Measurements from ENCODE around the gene TPRG1.

The TPRG1 gene, protein sequence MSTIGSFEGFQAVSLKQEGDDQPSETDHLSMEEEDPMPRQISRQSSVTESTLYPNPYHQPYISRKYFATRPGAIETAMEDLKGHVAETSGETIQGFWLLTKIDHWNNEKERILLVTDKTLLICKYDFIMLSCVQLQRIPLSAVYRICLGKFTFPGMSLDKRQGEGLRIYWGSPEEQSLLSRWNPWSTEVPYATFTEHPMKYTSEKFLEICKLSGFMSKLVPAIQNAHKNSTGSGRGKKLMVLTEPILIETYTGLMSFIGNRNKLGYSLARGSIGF

DNA sequence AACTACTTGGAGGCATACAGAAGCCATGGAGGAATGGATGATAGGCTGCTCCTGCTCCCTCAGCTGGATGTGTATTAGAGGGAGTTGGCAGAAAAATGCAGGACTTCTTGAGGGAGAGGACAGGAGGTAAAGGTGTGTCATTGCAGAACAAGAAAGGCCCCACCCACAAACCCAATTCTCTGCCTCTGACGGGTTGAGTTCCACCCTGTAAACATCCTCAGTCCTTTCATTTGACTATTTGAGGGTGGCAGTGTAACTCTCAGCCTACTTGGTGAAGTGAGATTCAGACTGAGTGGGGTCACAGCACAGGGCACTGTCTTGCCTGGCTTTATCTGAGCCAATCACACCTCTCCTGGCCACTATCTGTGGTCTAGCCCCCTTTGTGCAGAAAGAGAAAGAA lies at the start of gene TPRG1:
Gene TPRG1 (plus strand): TSS at position 265 of the 400 bp plus-strand sequence. CDS start 35,414 bp downstream, outside the sequence.
- no peak for DNase-seq (ENCODE audit: low spot score)

DNA sequence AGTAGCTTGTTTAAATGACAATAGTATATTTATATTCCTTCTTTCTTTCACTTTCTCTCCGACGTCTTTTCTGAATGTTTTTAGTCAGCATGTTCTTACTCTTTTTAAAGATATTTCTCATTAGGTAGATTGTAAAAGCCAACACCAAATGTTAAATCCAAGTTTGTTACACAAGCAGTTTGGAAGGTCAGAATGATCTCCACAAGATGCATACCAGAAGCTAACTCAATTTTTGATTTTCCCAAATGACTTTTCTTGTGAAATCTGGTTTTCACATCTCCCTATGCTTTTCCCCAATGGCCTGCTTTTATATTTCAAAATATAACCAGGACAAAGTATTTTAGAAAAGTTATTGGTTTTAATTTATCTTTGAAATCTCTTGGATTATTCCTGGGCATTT lies 49.7 kb upstream of the TPRG1 start:
- no peak for DNase-seq (ENCODE audit: low spot score)

DNA sequence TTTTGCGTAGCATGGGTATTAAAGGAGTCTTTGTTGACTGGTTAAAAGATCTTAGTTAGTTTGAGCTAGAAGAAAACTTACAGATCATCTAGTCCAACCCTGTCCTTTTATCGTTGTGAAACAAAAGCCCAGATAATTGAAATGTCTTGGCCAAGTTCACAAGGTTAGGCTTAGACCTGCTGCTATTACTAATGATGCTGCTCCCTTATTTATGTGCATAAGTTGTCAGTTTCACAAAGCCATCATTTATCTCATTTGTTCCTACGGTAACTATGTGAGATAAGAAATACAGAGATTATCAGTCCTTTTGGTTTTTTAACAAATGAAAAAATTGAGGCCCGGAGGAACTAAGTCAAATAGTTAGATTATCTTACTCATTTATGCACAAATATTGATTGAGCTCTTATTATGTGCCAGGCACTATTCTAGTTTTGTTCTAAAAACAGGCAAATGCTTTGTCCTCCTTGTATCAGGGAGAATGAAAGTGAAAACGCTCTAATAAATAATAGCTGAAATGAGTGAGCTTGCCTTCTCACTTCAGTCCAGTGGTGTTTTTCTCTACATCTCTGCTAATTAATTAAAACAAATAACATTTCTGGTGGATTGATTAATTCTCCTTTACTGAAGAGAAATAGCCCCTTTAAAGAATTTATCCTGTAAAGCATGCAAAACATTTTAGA lies 49.1 kb upstream of the TPRG1 start:
- DNase-seq (ENCODE audit: low spot score) = no peak

DNA sequence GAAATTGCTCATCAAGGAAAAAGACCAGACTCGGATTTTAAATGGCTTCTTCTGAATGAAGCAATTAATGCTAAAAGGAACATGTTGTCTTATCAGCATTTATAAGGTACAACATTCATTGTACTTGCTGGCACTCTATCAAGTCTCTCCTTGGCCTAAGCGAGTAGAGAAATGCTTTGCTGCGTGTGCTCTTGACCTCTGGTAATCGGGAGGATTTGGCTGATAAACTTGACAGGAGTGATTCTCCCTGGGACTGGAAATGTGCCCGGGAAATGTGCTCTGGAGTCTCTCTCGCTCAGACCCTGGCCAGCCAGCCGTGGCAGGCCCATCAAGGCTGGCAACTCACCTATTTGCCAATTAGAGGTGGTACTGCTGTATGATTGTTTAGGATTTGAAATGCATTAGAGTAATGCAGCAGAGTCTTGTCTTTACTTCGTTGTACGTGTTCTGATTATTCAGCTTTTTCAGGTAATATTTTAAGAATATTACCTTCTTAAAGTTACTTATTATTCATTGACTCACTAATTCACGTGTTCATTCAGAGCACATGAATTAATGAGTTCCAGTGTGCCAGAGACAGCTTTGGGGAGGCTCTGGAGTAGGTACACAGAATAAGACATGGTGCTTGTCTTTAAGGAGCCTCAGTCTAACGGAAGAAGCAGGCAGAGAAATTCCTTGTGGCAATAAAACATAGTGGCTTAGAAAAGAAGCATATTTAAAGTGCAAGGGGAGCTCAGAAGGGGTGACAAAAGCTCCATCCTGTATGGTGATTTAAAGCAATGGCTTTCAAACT lies 48.0 kb upstream of the TPRG1 start:
- no peak for DNase-seq (ENCODE audit: low spot score)

DNA sequence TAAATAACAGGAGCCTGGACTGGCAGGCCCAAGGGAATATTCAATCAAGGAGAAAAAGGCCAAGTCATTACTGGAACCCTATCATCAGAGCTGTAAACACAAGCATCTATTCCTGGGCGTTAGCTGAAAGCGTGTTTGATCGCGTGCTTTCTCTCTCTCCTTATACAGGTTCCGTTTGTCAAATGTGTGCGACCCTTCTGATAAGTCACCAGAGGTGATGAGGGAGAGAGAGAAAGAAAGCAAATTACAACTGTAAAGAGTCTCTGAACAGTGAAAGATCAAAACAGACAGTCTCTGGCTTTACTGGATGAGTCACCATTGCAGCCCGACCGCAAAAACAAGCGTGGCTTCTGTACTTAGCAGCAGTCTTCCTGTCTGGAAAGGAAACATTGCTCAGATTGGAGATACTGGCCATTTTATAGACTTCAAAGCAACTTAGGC lies 39.5 kb upstream of the TPRG1 start:
- DNase-seq (ENCODE audit: low spot score) = peak; percentile 34

DNA sequence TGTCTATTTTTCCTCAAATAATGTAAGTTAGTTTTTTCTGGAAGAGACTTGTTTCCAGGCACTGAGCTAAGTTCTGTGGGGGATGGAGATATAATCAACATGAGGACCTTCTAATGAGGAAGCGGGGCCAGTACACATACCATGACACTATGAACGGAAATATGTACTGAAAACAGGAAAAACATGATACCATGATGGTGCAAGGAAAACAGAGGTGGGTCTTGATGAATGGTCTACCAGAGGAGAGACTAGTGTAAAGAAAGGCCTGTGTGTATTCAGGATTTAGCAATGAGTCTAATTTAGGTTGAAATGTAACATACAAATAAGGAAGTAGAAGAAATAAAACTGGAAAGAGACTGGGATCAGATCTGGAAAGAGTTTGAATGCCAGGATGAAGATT lies 38.9 kb upstream of the TPRG1 start:
- DNase-seq (ENCODE audit: low spot score) = no peak

DNA sequence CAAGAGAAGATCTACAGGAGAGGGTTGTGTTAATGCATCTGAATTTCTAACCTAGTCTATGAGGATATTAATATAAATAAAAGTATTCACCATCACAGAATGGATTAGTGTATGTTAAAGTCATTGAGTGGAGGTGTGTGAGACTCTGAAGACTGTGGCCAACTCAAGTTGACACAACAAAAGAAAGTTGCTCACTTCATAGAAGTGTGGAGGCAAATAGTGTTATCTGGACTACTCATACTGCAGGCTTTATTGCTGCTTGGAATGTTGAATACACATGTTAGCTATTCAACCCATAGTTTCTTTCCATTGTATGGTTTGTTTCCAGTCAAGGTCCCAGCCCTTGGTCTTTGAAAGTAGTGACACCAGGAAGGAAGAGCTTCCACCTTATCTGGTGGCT lies 38.0 kb upstream of the TPRG1 start:
- no peak for DNase-seq (ENCODE audit: low spot score)

DNA sequence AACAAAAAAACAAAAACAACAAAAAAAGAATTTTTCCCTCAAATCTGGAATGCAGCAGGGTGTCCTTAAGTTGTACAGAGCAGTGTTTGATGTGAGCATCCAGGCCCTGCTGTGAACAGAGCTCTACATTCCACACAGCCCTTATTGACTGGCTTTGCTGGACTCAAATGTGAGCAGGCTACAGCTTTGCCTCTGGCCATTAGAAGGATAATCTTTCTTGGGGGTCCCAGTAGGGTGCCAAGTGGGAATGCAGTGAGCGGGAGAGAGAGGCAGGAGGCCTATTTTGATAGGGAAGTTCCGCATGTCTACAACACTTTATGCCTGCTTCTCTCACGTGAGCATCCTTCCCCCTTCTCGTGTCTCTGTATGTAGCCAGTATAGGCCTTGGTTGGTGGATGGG lies 34.4 kb upstream of the TPRG1 start:
- DNase-seq (ENCODE audit: low spot score) = no peak

DNA sequence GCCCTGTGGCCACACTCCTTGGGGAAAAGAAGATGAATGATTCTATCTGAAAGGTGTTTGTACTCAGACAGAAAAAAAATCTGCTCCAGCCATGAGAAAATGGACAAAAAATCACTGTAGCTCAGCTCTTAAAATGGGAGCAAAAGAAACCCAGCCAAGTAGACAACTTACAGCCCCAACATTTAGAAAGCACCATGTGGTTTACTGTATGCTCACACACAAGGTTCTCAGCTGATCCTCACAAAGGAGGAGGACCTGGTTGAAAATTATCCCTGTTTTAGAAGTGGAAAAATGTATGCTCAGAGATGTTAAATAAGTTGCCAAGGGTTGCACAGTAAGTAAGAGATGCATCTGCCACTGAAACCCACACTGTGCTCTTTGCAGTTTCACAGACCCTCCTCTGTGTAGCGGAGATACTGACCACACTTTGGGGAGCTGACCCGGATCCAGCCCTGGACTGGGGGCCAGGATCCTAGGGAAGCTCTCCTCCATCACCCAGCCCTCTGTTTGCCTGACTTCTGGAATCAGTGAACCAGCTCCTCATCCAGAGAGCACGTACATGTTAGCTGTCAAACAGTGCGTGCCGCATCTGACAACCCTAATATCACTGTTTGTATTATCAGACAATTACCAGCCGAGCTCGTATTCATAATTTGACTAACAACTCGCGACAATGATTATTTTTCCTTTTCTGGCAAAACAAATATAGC lies 32.7 kb upstream of the TPRG1 start:
- no peak for DNase-seq (ENCODE audit: low spot score)

DNA sequence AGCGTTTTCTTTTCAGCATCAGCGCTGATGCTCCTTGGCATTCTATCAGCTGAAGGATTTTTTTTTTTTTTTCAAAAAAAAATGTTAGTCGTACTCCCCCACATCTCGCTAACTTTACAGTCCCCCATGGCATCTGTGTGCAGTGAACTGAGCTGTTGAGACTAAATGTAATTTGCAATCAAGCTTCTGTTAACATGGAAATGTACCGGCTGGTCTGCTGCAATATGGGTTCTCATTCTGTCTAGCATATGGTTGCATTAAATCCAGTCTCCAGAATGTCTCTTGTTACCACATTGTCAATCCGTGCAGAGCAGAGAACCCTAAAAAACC lies 32.2 kb upstream of the TPRG1 start:
- no peak for DNase-seq (ENCODE audit: low spot score)

DNA sequence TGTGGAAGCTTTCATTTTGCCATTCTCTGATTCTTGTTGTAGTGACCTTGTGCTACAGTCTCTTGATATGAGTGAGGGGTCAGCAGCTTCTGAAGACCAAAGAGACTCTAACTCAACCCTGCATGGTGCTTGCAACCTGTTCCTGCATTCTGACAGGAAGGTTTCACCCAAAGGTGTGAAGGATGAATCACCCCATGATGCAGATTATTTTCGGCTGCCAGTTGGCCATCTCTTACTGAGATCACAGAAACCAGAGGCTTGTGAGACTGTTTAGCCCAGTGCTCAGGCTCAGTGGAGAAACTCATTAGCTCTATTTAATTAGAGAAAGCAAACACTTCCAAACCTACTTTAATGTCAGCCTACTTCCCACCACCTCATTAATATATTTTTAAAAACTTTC lies 29.2 kb upstream of the TPRG1 start:
- no peak for DNase-seq (ENCODE audit: low spot score)

DNA sequence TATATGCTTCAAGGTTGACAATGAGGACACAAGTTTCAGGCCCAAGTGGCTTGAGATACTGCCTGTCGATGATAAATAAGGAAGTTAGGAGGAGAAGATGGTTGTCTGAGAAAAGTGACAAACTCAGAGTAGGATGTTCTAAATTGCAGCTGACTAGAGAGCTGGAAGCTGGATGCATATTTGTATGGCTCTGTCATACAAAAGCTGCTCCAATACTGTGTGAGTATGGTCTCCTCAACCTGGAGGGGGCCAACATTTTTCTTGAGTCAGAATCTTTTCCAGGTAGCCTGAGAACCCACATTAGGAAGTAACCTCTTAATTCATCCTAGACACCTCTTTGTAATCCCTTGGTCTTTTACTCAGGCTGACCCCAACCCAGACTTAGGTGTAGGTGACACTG lies 28.4 kb upstream of the TPRG1 start:
- no peak for DNase-seq (ENCODE audit: low spot score)

DNA sequence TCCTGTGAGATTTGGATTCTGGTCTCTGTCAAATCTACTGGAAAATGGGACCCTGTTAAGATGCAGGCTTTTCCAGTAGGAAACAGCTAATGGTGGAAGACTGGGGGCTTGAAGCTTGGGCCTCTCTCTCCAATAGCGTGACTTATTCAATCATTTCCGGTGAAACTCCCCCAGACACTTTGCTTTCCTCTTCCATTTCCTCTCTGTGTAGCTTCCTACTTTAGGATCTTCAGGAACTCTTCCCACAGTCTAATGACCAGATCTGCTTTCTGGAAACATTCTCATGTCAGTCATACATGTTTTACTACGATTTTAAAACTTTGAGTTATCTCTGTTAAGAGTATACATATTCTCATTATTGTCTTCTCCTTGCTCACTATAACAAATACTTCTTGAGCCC lies 28.0 kb upstream of the TPRG1 start:
- DNase-seq (ENCODE audit: low spot score) = no peak

DNA sequence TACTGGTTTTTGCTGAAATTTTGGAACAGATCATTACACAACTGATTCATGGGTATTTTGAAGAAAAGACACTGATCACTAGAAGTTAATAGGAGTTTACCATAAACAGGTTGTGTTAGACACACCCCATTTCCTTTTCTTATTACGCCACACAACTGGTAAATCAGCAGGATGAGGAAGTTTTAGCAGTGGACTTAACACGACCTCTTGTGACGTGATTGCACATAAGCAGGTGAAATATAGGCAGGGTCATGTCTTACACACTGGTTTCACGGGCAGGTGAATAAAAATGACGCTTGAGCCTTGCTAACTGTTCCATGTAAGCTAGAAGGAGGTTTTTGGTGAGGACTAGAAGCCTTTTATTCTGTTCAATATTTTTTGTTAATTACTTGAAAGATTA lies 27.1 kb upstream of the TPRG1 start:
- DNase-seq (ENCODE audit: low spot score) = no peak

DNA sequence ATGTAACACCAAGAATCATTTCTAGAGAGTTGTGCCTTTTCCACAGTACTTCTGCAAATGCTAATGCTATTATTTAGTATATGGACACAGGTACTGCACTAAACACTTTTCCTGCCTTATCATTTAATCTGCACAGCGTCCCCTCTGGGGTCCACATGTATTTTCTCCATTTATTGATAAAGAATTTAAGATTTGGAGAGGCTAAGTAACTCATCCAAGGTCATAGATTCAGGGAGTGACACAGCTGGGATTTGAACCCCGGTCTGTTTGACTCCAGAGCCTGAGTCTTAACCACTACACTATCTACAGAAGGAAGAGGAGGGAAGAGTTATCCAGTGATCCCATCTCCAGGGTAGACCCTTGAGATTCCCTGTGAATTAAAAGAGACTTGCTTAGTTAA lies 24.9 kb upstream of the TPRG1 start:
- DNase-seq (ENCODE audit: low spot score) = no peak

DNA sequence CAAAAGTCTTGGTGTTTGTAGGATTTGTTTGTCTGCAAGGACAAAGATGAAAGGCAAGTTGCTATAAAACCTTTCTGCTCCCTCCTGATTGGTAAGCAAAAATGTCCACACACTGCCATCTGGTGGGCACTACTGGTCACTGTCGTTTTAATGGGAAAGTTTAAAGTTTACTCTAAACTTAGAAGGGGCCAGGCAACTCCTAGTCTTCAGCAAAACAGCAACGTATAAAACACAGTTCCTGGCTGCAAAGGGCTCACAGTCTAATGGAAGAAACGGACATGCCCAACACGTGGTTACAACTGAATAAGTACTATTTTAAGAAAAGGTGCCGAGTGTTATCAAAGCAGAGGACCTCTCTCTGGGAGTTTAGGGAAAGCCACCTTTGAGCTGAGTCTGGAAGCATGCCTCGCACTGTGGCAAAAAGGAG lies 23.7 kb upstream of the TPRG1 start:
- peak; percentile 35 for DNase-seq (ENCODE audit: low spot score)

DNA sequence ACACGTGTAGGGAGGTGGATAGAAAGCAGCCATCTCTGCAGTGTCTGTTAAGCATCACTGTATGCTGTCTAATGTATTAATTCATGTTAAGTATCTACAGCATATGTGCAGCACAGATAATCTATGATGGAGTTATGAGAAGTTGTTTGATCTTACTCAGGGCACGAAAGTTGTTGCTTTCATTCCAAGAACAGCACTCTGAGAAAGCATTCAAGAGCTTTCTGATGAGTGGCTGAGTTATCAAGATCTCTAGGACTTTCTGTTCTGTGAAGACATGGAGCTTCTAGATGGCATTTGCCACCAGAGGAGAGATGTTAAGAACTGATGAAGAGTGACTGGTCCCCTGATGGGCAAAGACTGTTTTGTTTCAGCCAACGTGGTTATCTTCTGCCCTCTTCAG lies 22.6 kb upstream of the TPRG1 start:
- DNase-seq (ENCODE audit: low spot score) = no peak

DNA sequence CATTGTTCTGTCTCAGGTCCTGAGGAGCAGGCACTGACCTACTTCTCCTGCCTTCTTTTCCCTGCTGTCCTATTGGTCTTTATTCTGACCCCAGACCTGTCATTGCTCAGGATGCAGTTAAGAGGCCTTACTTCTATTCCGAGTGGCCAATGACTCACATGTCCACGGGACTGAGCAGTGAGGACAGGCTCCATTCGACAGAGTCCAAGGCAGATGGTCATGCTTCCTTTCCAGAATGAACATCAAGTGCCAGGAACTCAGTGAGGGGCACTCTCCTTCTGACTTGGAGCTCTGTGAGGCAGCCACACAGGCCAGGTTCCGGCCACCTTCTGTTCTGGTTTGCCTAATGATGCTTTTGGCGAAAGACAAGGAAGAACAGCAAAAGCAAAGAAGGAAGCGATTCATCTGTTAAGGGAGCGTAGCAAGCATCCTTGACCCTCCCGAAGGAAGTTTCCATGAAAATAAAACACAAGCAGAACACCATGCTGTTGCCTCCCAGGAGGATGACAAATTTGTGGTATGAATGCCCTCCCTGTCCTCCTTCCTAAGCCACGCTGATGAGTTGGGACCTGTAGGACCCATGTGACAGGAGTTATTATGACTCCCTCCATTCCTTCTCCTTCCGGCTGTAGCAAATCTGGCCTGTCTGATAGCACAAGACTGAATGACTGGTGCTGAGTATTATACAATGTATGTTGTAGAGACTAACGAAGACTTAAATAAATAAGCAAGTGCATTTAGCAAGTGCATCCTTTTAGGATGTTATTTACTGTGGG lies 14.4 kb upstream of the TPRG1 start:
- DNase-seq (ENCODE audit: low spot score) = no peak

DNA sequence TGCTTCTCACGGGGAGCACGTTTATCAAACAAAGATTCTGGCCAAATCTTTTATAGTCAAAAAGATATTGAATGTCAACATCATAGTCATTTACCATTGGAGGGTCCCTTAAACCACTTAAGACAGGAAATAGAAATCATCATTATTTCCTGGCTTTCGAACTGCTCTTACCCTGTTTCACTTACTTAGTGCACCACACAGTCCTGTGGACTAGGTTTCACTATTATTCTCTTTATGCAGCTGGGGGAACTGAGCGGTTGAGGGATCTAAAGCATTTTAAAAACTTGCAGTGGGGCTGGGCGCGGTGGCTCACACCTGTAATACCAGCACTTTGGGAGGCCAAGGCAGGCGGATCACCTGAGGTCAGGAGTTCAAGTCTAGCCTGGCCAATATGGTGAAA lies 13.7 kb upstream of the TPRG1 start:
- no peak for DNase-seq (ENCODE audit: low spot score)

DNA sequence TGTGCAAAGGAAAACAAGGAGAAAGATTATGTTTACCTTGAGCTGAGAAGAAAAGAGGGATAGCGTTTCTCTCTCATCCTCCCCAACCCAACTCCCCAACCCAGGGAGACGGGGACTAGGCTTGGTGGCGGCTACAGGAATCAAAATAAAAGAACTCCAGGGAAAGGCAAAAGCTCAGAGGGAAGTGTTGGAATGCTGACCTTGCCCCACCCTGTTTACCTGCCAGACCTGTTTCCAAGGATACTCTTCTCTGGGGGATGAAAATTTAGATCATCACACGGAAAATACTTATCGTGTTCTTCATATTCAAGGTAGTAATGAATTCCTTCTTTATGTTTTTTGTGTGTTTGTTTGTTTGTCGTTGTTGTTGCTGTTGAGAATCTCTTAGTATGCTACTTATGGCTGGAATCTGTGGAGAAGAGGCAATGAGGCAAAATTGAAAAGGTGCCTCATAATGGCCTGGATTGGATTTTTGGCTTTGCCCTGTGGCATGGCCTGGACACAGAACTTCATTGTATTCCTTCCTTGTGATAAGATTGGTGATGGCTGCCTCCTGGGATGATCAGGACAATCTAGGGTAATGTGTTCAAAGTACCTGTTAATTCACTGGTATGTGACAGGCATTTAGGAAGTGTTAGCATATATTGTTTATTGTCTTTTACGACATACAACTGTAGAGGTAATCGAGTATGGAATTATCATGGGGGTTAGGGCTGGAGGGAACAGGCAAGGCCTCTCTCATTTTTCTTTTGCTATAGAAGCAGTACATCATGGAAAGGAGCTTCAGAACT lies 11.1 kb upstream of the TPRG1 start:
- no peak for DNase-seq (ENCODE audit: low spot score)

DNA sequence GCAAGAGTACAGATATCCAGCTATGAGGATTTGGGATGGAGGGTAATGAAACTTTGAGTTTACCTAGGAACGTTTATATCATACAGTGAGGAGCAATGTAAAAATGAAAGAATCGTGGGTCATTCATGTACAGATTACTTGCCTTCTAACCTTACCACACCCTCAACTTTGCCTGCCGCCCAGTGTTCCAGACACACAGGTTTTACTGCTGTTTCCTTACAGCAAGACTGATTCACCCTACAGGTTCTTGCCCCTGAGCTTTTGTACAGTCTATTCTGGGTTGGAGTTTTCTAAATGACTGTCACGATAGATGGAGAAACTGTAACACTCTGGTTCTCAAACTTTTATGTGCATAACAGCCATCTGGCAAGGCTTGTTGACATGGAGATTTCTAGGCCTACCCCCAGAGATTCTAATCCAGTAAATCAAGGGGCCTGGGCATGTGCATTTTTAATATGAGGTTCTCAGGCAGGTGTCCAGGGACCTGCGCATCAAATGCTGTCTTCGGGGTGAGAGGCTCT lies 6.6 kb upstream of the TPRG1 start:
- no peak for DNase-seq (ENCODE audit: low spot score)
